ENCODE measurements around the gene ACKR3.

The ACKR3 gene

GRCh38 chr2:236581546-236581945 lies 11.9 kb downstream of the ACKR3 start:
- no peak overlapping the region for H3K27ac ChIP-seq
- no peak for TF ChIP-seq CTCF (conservative IDR thresholded peaks at IDR 0.05)

- no peak overlapping the region for H3K27ac ChIP-seq
- TF ChIP-seq CTCF (conservative IDR thresholded peaks at IDR 0.05): no peak
These were observed 13.3 kb downstream of the ACKR3 start for GRCh38 chr2:236582968-236583367.

GRCh38 chr2:236583621-236584203 lies 14.1 kb downstream of the ACKR3 start:
- no peak for TF ChIP-seq CTCF (conservative IDR thresholded peaks at IDR 0.05)
- no peak overlapping the region for H3K27ac ChIP-seq

- TF ChIP-seq CTCF (conservative IDR thresholded peaks at IDR 0.05): no peak
- H3K27ac ChIP-seq: no peak overlapping the region
These were observed 15.1 kb downstream of the ACKR3 start for GRCh38 chr2:236584521-236585384.

- no peak overlapping the region for H3K27ac ChIP-seq
These were observed 16.3 kb downstream of the ACKR3 start for GRCh38 chr2:236585966-236586365.

GRCh38 chr2:236587861-236588815 lies 18.5 kb downstream of the ACKR3 start:
- TF ChIP-seq CTCF (conservative IDR thresholded peaks at IDR 0.05): no peak

More at GRCh38 chr2:236585966-236586365, 16.3 kb downstream of the ACKR3 start:
- TF ChIP-seq CTCF (conservative IDR thresholded peaks at IDR 0.05): no peak

More at GRCh38 chr2:236587861-236588815, 18.5 kb downstream of the ACKR3 start:
- H3K27ac ChIP-seq: no peak overlapping the region
